Trophoblast cell (in vitro differentiated cells and primary cell): ENCODE data around the gene ART1. TPM values are rescaled to one million over a fixed set of nuclear protein-coding genes. Genes with fewer than 3 reads are reported as not detected.
"Not testable (repeated sequence)": the region's sequence is repeated elsewhere in the genome, so short reads cannot be mapped to it uniquely, and the experiment has no call there.

Source experiments
- DNase-seq, 2 donors: peaks; one replicate each; pipeline ENCODE4 v3.0.0-alpha.2; 2016
- H2AFZ ChIP-seq: 2 replicates; pipeline ENCODE4 v1.6.1; 2013; ENCODE audit warnings: low read length, moderate library complexity, mild to moderate bottlenecking; ENCODE audit not compliant: insufficient read depth, poor library complexity
- H2AK5ac ChIP-seq: 2 replicates; pipeline ENCODE4 v1.6.1; 2013; ENCODE audit warnings: mild to moderate bottlenecking, low read length
- H2BK120ac ChIP-seq: 2 replicates; pipeline ENCODE4 v1.6.1; 2013; ENCODE audit warnings: low read length, mild to moderate bottlenecking, moderate library complexity; ENCODE audit not compliant: insufficient read depth, poor library complexity
- H2BK12ac ChIP-seq: 2 replicates; pipeline ENCODE4 v1.6.1; 2013; ENCODE audit warnings: mild to moderate bottlenecking, low read length, moderate library complexity
- H2BK5ac ChIP-seq: 2 replicates; pipeline ENCODE4 v1.6.1; 2013; ENCODE audit warnings: low read length, low read depth, moderate library complexity, mild to moderate bottlenecking; ENCODE audit not compliant: poor library complexity
- H3K14ac ChIP-seq: 2 replicates; pipeline ENCODE4 v1.6.1; 2013; ENCODE audit warnings: mild to moderate bottlenecking, low read length
- H3K18ac ChIP-seq: 2 replicates; pipeline ENCODE4 v1.6.1; 2013; ENCODE audit warnings: mild to moderate bottlenecking, low read length
- H3K23ac ChIP-seq: 2 replicates; pipeline ENCODE4 v1.6.1; 2013; ENCODE audit warnings: low read length
- H3K27ac ChIP-seq: 2 replicates; pipeline ENCODE4 v1.5.1; 2013; ENCODE audit warnings: low read depth, mild to moderate bottlenecking, inconsistent platforms, low read length, moderate library complexity
- H3K27me3 ChIP-seq: 2 replicates; pipeline ENCODE4 v1.6.1; 2013; ENCODE audit warnings: inconsistent platforms, mild to moderate bottlenecking, low read length, moderate library complexity; ENCODE audit not compliant: insufficient read depth
- H3K36me3 ChIP-seq, 2 experiments: 1 replicate in 1 of 2; 2 replicates in 1 of 2; pipeline ENCODE4 v1.6.1; 2013; ENCODE audit warnings: low read length in 2 of 2, mild to moderate bottlenecking in 2 of 2, moderate library complexity in 1 of 2; ENCODE audit not compliant: insufficient read depth in 2 of 2, control insufficient read depth in 1 of 2
- H3K4ac ChIP-seq: 2 replicates; pipeline ENCODE4 v1.6.1; 2013; ENCODE audit warnings: low read depth, mild to moderate bottlenecking, low read length, moderate library complexity
- H3K4me1 ChIP-seq, 2 experiments: 1 replicate in 1 of 2; 2 replicates in 1 of 2; pipeline ENCODE4 v1.6.1; 2013; ENCODE audit warnings: low read length in 2 of 2, mild to moderate bottlenecking in 2 of 2, moderate library complexity in 1 of 2; ENCODE audit not compliant: insufficient read depth in 2 of 2, control insufficient read depth in 1 of 2
- H3K4me2 ChIP-seq: 2 replicates; pipeline ENCODE4 v1.6.1; 2013; ENCODE audit warnings: inconsistent platforms, mild to moderate bottlenecking, low read length, moderate library complexity
- H3K4me3 ChIP-seq: 2 replicates; pipeline ENCODE4 v1.5.1; 2013; ENCODE audit warnings: mild to moderate bottlenecking, low read depth, low read length, inconsistent platforms
- H3K79me1 ChIP-seq: one replicate; pipeline ENCODE4 v1.6.1; 2013; ENCODE audit warnings: low read length
- H3K79me2 ChIP-seq: 2 replicates; pipeline ENCODE4 v1.6.1; 2013; ENCODE audit warnings: low read length, mild to moderate bottlenecking; ENCODE audit not compliant: control insufficient read depth, insufficient read depth, poor library complexity
- H3K9ac ChIP-seq: 2 replicates; pipeline ENCODE4 v1.6.1; 2013; ENCODE audit warnings: mild to moderate bottlenecking, low read length
- H3K9me3 ChIP-seq: 2 replicates; pipeline ENCODE4 v1.6.1; 2013; ENCODE audit warnings: low read depth, mild to moderate bottlenecking, control low read depth, inconsistent platforms, low read length; ENCODE audit not compliant: insufficient read depth
- H4K12ac ChIP-seq: 2 replicates; pipeline ENCODE4 v1.6.1; 2013; ENCODE audit warnings: low read depth, mild to moderate bottlenecking, low read length, moderate library complexity
- H4K8ac ChIP-seq: 2 replicates; pipeline ENCODE4 v1.6.1; 2013; ENCODE audit warnings: low read depth, mild to moderate bottlenecking, low read length, moderate library complexity
- H4K91ac ChIP-seq: one replicate; pipeline ENCODE4 v1.6.1; 2013; ENCODE audit warnings: low read depth, mild to moderate bottlenecking, low read length, moderate library complexity
- WGBS: extraction: QIAGEN DNeasy Blood & Tissue Kit; methylation state at CpG from one replicate; pipeline ENCODE4 v1.1.7; 2013; ENCODE audit warnings: missing lambda C conversion rate; ENCODE audit not compliant: insufficient read length, insufficient coverage; ENCODE audit errors: extremely low coverage; 5-methylcytosine and 5-hydroxymethylcytosine counted together
- polyA plus RNA-seq: library from polyadenylated mRNA; stranded (reverse); fragments of 200-250 nt; gene quantifications from 2 replicates; pipeline ENCODE4 v1.2.3, GENCODE V29; 2013

Gene ART1, protein sequence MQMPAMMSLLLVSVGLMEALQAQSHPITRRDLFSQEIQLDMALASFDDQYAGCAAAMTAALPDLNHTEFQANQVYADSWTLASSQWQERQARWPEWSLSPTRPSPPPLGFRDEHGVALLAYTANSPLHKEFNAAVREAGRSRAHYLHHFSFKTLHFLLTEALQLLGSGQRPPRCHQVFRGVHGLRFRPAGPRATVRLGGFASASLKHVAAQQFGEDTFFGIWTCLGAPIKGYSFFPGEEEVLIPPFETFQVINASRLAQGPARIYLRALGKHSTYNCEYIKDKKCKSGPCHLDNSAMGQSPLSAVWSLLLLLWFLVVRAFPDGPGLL
- not detected in 2 replicates for polyA plus RNA-seq

DNA sequence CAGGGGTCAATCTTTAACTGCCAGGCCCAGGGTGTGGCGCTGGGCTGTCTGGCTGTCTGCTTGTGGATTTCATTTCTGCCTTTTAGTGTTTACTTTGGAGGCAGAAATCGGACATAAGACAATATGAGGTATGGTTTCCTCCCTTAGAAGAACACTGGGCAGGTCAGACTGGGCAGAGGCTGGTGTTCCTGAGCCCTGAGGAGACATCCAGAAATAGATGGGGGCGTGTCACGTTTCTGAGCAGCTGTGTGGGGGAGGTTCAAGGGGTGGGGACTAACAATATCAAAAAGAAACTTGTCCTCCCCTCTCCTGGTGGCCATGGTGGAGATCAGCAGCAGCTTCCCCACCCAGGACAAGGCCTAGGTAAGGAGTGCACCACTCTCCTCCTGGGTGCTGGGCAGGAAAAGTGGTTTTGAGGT lies at the start of gene ART1:
Gene ART1, plus strand, starts transcription at position 312 of the 419 bp plus-strand sequence. CDS start 14,086 bp downstream, outside the sequence.
- Histone ChIP-seq H2AFZ (no peak within 1 kb of the TSS), H2AK5ac (no peak within 1 kb of the TSS), H3K4me3 (no peak within 1 kb of the TSS), H3K27ac (no peak within 1 kb of the TSS), H3K79me2 (peaks cover 3% of the 10 kb centered on the region), H3K9me3 (peaks cover 10% of the 10 kb centered on the region), H3K27me3 (no peaks in the 10 kb centered on the region), H2BK120ac (no peak within 1 kb of the TSS), H4K12ac (no peak within 1 kb of the TSS), H3K4me2 (no peak within 1 kb of the TSS), H3K4ac (no peak within 1 kb of the TSS), H3K14ac (no peak within 1 kb of the TSS), H4K8ac (no peak within 1 kb of the TSS), H3K9ac (no peak within 1 kb of the TSS), H3K4me1 (peaks cover 12% of the 10 kb centered on the region in 2 experiments), H3K18ac (no peak within 1 kb of the TSS), H4K91ac (no peak within 1 kb of the TSS), H3K36me3 (no peaks in the 10 kb centered on the region), H3K79me1 (peaks cover 5% of the 10 kb centered on the region), H2BK5ac (no peak within 1 kb of the TSS), H2BK12ac (no peak within 1 kb of the TSS), H3K23ac (no peak within 1 kb of the TSS)
- no peak for DNase-seq
- no CpG with 5 or more reads among the region's 4 CpGs for WGBS

DNA sequence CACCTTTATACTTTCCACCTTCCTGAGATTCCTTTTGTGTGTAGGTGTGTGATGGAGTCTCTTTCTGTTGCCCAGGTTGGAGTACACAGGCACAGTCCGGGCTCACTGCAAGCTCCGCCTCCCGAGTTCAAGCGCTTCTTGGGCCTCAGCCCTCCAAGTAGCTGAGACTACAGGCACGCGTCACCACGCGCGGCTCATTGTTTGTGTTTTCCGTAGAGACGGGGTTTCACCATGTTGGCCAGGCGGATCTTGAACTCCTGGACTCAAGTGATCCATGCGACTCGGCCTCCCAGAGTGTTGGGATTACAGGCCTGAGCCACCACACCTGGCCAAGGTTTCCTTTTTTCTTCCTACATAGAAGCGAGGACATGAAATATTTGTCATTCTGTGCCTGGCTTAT lies 47.2 kb upstream of the ART1 start:
- not testable (repeated sequence) for H2BK5ac ChIP-seq, H2BK120ac ChIP-seq, H3K9ac ChIP-seq, H3K14ac ChIP-seq, H3K23ac ChIP-seq, H3K79me2 ChIP-seq, H3K4me3 ChIP-seq, H2AFZ ChIP-seq, H4K12ac ChIP-seq, H3K4me2 ChIP-seq, H3K27ac ChIP-seq, H3K4ac ChIP-seq, H3K27me3 ChIP-seq, H4K91ac ChIP-seq, H3K4me1 ChIP-seq, H2BK12ac ChIP-seq, H3K79me1 ChIP-seq, H3K18ac ChIP-seq, H3K36me3 ChIP-seq, H2AK5ac ChIP-seq, H4K8ac ChIP-seq, H3K9me3 ChIP-seq
- no CpG with 5 or more reads among the region's 15 CpGs for WGBS
- DNase-seq: peak; percentile 41 to 62

DNA sequence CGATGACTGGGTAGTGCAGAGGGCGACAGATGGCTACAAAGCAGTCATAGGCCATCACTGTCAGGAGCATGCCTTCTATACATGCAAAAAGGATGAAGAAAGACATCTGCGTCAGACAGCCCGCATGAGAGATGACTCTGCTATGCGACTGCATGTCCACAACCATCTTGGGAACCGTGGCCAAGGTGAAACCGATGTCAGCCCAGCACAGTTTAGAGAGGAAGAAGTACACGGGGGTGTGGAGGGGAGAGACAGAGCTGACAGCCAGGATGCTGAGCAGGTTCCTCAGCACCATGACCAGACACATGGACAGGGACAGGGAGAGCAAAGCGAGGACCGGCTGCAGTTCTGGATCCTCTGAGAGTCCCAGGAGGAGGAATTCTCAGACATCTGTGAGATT lies 44.7 kb upstream of the ART1 start:
- H3K23ac ChIP-seq, H3K27ac ChIP-seq, H4K91ac ChIP-seq, H3K4me1 ChIP-seq, H3K9me3 ChIP-seq, H2AK5ac ChIP-seq, H3K4ac ChIP-seq, H2BK12ac ChIP-seq, H3K18ac ChIP-seq, H3K27me3 ChIP-seq, H2BK120ac ChIP-seq, H4K8ac ChIP-seq, H2BK5ac ChIP-seq, H3K14ac ChIP-seq, H3K79me2 ChIP-seq, H3K9ac ChIP-seq, H3K4me3 ChIP-seq, H3K36me3 ChIP-seq, H3K79me1 ChIP-seq, H4K12ac ChIP-seq, H3K4me2 ChIP-seq, H2AFZ ChIP-seq: not testable (repeated sequence)
- DNase-seq: peak; percentile 76 to 77
- no CpG with 5 or more reads among the region's 10 CpGs for WGBS

DNA sequence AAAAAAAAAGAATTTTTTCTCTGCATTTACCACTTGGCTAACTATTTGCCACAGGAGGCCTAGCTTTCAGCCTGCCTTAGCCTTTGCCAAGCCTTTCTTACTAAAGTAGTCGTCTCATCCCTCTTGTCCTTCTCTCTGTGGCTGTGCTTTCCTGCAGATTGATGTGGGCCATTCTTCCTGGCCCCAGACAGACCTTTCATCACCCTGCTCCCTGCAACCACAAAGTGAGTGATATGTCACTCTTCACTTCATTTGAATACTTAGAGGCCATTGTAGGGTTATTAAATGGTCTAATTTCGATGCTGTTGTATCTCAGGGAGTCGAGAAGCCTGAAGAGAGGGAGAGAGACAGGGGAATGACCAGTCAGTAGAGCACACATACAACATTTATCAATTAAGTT lies 40.8 kb upstream of the ART1 start:
- Histone ChIP-seq H3K4me3 (no peak overlapping the region), H4K12ac (no peak overlapping the region)

More for the DNA sequence above, 40.8 kb upstream of the ART1 start:
- no peak overlapping the region for H2BK12ac ChIP-seq
- H3K27me3 ChIP-seq: no peaks in the 10 kb centered on the region
- no peaks in the 10 kb centered on the region for H3K36me3 ChIP-seq
- no peak overlapping the region for H2BK5ac ChIP-seq
- H3K18ac ChIP-seq: no peak overlapping the region
- no peak overlapping the region for H3K27ac ChIP-seq
- H3K4ac ChIP-seq: no peak overlapping the region
- H3K79me2 ChIP-seq: no peaks in the 10 kb centered on the region
- no peak overlapping the region for H2BK120ac ChIP-seq
- H3K79me1 ChIP-seq: no peaks in the 10 kb centered on the region
- H2AFZ ChIP-seq: no peak overlapping the region
- H4K8ac ChIP-seq: no peak overlapping the region
- H2AK5ac ChIP-seq: no peak overlapping the region
- no CpG with 5 or more reads among the region's 3 CpGs for WGBS
- no peak overlapping the region for H4K91ac ChIP-seq
- no peak for DNase-seq
- no peak overlapping the region for H3K4me2 ChIP-seq
- no peak overlapping the region for H3K23ac ChIP-seq
- H3K9ac ChIP-seq: no peak overlapping the region
- H3K9me3 ChIP-seq: no peaks in the 10 kb centered on the region
- peaks cover 0 to 3% of the 10 kb centered on the region in 2 experiments for H3K4me1 ChIP-seq
- H3K14ac ChIP-seq: no peak overlapping the region
